ENCODE measurements around the gene STK4. TPM values are rescaled to one million over a fixed set of nuclear protein-coding genes. Genes with fewer than 3 reads are reported as not detected.

STK4 gene
- total RNA-seq, 1 donor from 2014 or later: 188 TPM

DNA sequence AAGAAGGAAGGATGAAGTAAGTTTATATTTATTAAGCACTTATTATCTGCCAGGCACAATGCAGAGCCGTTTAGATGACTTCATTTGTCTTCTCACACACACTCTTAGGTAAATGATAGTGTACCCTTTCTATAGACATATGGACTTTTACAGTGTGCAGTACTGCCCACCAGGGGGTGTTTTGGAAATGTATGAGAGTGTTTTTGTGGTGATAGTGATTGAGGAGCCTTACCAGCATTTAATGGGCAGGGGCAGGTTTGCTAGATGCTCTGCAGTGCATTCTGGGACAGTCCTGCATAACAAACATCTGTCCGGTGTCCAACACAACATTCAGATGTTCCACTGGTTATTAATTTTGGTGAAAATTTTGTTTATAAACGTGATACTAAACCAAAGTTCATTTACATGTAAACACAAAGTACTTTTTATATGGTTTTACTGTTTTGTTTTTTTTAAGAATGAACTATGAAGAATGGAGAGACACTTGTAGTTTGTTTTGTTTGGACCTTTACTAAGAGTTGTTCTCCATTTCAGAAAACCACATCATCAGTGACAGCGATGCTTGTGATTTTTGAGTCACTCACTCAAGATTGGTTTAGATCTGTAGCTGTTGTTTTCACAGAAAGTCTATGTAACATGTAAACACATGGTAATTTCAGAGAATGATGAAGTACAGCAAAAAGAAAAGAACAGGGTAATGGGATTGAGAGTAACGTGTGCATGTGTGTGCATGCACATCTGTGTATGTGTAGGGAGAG is 114.7 kb downstream of the STK4 start:
- intact Hi-C loops (cut with micrococcal nuclease): loop anchor here (5.0 kb wide), 1 partner anchor 39 kb away; no protein-coding TSS in a partner anchor

DNA sequence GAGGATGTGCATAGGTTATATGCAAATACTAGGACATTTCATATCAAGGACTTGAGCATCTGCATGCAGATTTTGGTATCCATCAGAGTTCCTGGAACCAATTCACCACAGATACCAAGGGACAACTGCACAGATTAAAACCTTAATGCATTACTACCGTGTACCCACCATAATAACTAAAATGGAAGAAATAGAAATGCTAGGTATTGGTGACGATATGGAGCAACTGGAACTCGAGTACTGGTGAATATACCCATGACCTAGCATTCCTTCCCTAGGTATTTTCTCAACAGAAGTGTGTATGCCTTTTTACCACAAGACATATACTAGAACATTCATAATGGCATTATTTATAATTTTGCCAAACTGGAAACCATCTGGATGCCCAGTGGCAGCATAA is 116.2 kb downstream of the STK4 start:
- intact Hi-C loops (cut with micrococcal nuclease): loop anchor here (5.0 kb wide), 1 partner anchor 40 kb away; no protein-coding TSS in a partner anchor

DNA sequence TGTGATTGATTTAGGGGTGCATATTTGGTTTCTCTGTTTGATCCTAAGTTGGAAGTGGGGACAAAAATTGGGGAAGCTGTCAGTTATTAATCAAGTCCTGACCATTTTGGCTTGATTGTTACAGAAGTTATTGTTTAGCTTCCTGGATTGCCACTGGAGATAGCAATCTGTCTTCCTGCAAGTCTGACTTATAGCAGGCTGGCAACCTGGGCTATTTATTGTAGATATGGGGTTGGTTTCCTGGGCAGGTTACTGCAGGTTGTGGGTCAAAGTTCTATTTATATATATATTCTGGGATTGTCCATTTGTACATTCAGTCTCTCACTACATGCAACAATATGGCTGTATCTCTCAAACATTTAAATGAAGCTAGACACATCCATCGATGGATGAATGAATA is 116.8 kb downstream of the STK4 start:
- intact Hi-C loops (cut with micrococcal nuclease): loop anchor here (5.0 kb wide), 1 partner anchor 41 kb away; no protein-coding TSS in a partner anchor

DNA sequence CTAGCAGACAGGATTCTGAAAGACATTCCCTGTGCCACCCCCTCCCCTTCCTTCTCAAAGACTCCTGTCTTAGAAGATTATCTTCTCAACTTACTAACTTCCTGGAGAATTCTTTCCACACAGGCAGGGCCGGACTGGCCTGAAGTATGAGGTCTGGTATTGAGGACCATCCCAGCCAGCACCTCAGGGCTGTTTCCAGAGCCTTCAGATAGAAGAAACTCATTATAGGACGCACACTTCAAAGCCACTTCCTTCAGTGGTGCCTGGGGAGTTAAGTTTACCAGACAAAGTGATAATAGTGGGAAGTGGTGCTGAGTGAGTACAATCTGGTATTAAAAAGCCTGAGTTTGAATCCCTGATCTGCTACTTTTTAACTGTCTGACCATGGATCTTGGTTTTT is 119.0 kb downstream of the STK4 start:
- intact Hi-C loops (cut with micrococcal nuclease): no loop called here

DNA sequence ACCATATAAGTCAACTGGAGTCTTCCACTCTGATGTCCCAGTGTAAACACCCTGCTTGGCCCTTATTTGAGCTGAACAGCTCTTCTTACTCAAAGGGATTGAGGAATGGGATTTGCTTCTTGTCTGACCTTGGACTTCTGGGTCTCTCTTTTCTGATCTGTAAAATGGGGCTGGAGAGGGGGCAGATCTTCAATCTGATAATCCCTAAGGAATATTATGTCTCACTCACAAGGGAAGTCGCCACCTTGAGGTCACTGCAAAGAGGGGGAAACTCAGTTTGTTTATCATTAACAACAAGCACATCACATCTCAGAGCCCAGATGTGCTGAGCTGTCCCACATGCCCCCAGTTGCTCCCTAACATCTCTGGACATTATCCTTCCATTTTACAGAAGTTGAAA is 119.6 kb downstream of the STK4 start:
- intact Hi-C loops (cut with micrococcal nuclease): no loop called here

- intact Hi-C loops (cut with micrococcal nuclease): no loop called here
Observed at GRCh38 chr20:45087097-45087790, 120.9 kb downstream of the STK4 start.

- intact Hi-C loops (cut with micrococcal nuclease): no loop called here
Observed at GRCh38 chr20:45087814-45088213, 121.5 kb downstream of the STK4 start.

GRCh38 chr20:45088247-45088646 is 121.9 kb downstream of the STK4 start:
- intact Hi-C loops (cut with micrococcal nuclease): no loop called here

DNA sequence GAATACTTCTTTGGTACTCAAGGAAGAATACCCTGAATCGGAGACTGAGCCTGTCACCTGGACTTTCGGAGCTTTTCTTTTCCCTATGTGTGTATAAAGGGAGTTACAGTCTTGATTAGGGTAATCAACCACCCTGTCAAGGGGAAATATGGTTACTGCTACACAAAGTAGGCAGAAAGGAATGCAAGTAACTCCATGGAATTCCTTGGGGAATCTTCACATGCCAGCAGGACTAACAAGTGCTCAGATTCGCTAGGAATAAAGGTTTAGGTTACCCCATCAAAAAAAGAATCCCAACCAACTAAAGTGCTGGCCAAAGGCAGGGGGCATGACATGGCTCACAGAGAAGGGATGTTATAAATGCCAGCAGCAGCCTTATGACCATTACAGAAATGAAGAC is 124.2 kb downstream of the STK4 start:
- intact Hi-C loops (cut with micrococcal nuclease): no loop called here

DNA sequence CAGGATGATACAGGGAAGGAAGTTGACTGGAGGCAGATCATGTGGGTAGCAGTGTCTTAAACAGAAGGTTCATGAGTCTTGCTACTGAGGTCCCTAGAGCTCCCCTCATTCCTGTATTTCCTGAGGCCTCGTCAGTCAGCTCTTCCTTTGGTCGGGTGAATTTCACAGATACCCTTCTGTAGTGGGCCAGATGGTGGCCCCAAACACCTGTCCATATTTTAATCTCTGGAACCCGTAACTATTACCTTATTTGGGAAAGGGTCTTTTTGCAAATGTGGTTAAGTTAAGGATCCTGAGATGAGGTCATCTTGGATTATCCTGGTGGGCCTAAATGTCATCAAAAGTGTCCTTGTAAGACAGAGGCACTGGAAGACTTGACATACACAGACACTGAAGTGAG is 125.1 kb downstream of the STK4 start:
- intact Hi-C loops (cut with micrococcal nuclease): no loop called here

DNA sequence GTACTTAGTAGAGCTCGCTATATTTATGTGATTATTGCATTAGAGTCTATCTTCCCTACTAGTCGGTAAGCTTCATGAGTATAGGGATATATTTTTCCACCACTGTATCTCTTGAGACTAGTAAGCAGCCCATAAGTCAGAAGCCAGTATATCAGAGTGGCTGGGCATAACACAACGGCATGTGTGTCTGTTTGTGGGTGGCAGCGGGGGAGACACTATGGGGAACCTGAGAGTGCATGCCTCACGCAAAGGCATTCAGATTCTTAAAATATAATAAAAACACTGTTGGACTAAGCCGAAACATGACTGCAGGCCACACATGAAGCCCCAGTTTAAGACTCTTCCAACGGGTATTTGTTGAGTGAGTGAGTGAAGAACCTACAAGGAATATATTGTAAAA is 126.6 kb downstream of the STK4 start:
- intact Hi-C loops (cut with micrococcal nuclease): no loop called here

DNA sequence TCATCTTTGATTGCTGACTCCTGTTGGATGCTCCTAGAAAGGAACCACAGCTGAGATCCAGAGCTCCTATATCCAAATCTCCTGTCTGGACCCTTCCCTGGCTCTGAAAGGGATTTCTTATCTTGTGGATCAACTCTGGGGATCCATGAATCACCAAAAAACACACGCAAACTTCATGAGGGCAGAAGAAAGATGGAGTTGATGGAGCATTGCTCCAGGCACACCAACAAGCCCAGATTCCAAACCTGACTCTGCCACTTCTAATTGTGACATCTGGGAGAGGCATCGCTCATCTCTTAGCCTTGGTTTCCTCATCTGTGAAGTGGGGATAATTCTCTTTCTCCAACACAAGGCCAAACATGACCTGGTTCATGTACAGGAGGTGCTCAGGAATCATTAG is 127.9 kb downstream of the STK4 start:
- intact Hi-C loops (cut with micrococcal nuclease): no loop called here

DNA sequence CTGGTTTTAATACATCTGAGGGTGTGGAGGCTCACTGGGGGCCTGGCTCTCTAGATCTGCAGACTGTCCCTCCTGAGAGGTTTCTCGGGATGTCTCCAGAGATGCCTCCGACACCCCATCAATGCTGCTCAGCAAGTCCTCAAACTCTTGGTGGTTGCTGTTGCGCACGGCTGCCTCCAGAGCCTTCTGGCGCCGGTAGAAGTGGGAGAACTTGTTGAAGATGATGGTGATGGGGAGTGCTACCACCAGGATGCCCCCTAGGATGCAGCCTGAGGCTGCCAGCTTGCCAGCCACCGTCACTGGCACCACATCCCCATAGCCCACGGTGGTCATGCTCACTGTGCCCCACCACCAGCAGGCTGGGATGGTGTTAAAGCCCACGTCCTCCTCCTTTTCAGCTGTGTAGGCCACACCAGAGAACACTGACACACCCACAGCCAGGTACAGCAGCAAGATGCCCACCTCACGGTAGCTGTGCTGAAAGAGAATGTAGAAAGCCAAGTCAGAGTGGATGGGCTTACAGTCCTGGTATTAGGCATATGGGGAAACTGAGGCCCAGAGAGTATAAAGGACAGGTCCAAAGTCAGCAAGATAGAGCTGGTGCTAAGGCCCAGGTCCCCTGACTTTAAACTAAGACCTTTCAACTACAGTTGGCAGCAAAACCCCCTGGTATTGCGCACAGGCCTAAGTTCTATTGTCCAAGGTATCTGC is 128.7 kb downstream of the STK4 start:
- intact Hi-C loops (cut with micrococcal nuclease): loop anchor here (5.0 kb wide), 2 partner anchors 133 to 183 kb away; partner anchors contain the start of genes PABPC1L and TOMM34

- intact Hi-C loops (cut with micrococcal nuclease): loop anchor here (1.0 to 5.0 kb wide), 6 partner anchors 52 to 675 kb away; partner anchors contain the start of genes PABPC1L and TOMM34
Observed at GRCh38 chr20:45095805-45096238, 129.5 kb downstream of the STK4 start.

GRCh38 chr20:45096781-45097180 is 130.5 kb downstream of the STK4 start:
- intact Hi-C loops (cut with micrococcal nuclease): loop anchor here (1.0 to 5.0 kb wide), 6 partner anchors 52 to 674 kb away; partner anchors contain the start of genes PABPC1L and TOMM34

GRCh38 chr20:45097485-45098102 is 131.3 kb downstream of the STK4 start:
- intact Hi-C loops (cut with micrococcal nuclease): loop anchor here (2.0 to 5.0 kb wide), 3 partner anchors 135 to 673 kb away; partner anchors contain the start of genes PABPC1L and TOMM34

DNA sequence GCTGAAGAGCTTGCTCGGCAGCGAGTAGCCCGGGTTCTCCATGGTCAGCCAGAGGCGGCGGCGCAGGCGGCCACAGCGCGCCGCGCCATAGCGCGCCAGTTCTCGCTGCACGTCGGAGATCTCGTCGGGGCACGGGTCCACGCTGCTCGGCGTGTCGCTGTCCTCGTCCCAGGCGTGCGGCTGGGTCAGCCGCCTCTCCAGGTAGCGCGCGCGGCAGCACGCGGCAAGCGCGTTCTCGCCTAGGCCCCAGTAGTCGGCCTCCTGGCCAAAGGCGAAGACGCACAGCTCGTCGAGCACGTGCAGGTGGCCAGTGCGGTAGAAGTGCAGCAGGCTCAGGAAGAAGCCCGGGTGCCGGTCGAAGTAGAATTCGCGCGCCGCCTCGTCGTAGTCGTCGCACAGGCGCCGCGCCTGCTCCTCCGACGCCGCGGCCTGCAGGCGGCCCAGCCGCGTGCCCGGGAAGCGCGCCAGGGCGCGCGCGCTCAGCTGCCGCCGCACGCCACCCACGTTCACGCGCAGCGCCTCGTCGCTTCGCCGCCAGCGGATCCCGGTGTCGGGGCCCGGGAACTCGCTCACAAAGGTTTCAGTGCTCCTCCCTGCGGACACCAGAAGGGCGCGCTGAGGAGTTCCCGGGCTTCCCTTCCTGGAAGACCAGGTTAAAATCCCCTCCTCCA is 131.9 kb downstream of the STK4 start:
- intact Hi-C loops (cut with micrococcal nuclease): loop anchor here (5.0 kb wide), 2 partner anchors 136 to 186 kb away; partner anchors contain the start of genes PABPC1L and TOMM34

DNA sequence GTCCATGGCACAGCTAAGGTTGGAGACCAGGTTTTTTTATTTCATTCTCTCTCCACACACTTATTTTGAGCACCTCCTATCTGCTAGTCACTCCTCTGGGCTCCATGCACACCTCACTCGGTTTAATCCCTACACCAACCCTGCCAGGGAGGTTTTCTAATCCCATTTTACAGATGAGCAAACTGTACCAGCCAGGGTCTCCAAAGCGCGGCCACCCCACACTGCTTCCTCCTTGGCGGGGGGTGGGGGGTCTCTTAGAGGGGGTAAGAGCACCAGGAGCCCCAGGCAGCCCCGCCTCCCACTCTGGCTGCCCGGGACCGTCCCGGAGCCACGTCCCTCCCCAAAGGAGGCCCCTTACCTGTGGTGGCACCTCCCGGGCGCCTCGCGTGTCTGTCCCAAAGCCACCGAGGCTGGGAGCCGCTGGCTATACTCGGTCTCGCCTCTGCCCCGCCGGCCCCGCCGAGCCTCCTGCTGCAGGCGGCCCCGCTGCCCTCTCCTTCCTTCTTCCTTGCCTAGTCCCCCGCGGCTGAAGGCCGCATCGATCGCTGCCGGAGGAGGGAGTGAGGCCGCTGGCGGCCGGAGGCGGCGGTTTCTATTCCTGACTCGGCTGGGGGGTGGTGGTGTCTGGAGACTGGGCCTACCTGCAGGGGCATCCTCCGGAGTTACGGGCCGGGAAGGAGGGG is 134.4 kb downstream of the STK4 start, which contains the start of gene KCNS1:
Gene KCNS1 (minus strand): TSS at position 565 of the 683 bp plus-strand sequence. CDS start 1,891 bp downstream, outside the sequence.
- intact Hi-C loops (cut with micrococcal nuclease): no loop called here

DNA sequence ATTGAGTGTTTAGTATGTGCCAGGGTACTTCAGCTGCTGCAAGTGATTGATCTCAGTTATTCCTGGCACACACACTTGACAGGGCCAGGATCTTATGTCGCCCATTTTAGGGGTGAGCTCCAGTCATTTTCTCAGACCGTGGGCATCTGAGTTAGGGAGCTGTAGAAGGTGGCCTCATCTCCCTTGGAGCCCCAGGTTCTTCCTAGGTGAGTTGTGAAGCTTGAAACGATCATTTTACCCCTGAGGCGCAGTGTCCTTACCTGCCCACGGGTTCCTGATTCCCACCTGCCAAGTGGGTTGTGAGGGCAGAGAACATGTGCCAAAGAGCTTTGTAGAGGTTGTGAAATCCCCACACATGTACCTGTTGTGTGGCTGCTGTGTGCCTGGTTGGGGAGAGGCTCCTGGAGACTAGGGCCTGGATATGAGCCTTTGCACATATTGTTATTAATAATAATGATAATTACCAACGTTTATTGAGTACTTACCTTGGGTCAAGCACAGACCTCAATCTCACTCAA is 135.1 kb downstream of the STK4 start:
- intact Hi-C loops (cut with micrococcal nuclease): no loop called here
